GM18526 (cell line): ENCODE measurements around the gene RBM43.

ENCODE experiments used
- POLR2A ChIP-seq: IDR thresholded peaks from 3 replicates; pipeline ENCODE4 v1.6.1; 2011; ENCODE audit not compliant: insufficient read length; ENCODE audit errors: extremely low read depth

The RBM43 gene

DNA sequence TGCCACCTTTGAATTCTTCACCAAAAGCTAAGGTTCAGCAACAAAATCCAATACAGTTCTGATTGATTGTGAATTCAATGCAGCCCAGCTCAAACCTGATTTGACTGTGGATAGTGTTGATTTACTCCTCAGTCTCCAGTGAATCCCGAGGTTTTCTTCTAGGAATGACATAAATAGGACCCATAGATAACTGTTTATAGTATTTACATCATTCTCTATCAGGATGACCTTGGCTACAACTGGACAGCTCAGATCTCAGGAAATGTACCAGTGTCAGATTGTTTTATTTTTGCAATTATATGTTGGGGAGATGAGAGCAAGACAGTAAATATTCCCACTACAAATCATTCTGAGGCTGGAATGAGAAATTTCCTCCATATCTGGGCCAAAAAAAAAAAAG is 21.2 kb downstream of the RBM43 start:
- no peak for TF ChIP-seq POLR2A

DNA sequence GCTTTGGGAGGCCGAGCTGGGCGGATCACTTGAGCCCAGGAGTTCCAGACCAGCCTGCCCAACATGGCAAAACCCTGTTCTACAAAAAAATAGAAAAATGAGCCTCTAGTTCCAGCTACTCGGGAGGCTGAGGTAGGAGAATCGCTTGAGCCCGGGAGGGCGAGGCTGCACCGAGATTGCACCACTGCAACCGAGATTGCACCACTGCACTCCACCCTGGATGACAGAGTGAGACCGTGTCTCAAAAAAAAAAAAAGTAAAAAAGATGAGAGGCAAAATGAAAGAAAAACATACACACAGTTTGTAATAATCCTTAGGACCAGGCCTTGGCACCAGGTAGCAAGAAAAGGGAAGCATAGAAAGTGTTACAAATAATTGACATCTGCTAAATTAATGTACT is 22.0 kb downstream of the RBM43 start:
- TF ChIP-seq POLR2A: no peak

DNA sequence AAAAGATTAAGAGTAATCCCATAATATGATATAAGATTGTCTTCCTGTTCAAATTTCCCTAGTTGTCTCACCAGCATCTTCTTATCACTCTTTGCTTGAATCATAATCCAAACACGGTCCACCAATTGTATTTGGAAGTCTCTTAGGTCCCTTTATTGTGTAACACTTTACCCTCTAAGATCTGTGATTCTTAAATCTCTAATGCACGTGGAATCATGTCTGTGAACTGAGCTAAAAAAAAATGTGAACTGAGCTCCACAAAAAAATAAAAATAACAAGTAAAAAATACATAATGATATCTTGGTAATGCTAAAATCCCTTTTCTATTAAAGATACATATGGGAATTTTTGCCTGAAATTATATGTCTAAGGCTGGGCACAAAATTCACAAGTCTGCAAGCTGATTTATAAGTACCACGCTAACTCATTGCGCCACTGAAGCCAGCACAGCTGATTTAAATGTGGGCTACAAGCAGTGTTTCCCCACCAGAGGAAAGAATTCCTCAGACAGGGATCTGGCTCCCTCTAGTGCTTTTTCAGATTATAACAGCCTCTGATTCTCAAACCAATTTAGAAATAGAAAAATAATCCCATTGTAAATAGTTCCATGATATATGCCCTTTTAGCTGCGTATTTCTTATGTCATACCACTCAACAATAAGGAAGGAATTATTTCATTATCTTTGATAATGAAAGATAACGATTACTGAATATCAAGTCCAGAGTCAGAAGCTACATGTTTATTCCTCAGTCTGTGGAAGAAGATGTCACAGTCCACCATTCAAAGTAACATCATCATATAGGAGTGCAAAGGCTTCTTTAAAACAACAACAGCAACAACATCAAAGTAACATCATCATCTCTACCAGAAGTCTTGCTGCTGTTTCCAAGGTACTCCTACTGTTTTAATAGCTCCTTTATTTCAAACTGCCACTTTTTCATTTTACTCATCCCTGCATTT is 22.9 kb downstream of the RBM43 start:
- TF ChIP-seq POLR2A: no peak

DNA sequence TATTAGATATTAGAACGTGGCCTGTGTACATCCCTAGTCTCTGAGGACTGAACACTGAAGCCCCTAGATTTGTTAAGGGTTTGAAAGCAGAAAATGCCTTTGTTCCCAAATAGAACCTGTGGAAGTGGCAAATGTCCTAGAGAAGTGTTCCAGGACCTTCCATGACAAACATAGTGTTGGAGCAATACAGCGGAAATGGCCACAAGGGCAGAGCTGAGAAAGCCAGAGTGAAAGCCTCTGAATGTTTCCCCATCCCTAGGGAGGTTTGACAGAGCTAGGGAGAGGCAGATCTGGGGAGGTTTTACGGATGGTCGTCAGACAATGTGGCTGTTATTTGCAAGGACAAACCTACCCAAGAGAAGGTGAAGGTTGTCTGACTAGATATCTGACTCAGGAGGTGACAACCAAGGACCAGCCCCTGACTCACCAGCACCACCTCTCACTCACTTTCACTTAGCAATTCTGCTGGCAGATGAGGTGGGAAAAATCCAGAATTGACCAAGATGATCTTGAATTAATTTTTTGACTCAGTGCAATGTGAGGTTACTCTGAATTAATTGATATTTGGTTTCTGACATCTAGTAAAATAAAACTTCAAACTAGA is 24.1 kb downstream of the RBM43 start:
- TF ChIP-seq POLR2A: no peak

DNA sequence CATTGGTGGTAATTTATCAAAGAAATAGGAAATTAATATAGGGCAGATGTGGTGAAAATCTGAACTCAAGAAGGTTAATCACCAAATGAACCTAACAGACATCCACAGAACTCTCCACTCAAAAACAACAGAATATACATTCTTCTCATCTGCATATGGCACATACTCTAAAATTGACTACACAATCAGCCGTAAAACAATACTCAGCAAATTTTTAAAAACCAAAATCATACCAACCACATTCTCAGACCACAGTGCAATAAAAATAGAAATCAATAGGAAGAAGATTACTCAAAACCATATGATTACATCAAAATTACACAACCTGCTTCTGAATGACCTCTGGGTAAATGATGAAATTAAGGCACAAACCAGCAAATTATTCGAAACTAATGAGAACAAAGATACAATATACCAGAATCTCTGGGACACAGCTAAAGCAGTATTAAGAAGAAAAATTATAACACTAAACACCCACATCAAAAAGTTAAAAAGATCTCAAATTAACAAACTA is 31.0 kb downstream of the RBM43 start:
- TF ChIP-seq POLR2A: no peak

DNA sequence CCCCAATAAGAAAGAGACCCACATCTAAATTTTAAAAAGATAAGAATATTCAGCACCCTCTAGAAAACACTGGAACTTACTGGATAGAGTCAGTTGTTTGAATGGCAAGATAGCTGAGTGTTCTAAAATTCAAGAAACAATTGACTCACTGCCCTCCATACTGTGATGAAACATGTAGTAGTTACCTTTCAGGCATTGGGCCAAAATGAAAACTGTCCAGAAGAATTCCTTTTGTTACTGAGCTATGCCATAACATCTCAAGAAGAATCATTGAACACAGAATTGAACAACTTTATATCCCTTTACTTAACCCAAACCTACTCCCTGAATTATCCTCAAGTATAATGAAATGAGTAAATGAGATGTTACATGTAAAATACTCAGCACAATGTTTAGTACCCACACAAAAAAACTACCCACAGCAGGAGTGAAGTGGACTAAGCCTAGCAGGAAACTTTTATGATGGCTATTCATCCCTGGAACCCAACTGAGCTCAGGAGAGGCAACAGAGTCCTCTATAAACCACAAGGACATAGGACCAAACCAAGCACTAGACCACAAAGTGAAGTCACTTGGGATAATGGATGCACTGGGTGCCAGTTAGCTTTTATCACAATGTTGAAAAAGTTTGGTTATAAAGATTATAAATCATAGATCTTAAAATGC is 32.7 kb downstream of the RBM43 start:
- no peak for TF ChIP-seq POLR2A

DNA sequence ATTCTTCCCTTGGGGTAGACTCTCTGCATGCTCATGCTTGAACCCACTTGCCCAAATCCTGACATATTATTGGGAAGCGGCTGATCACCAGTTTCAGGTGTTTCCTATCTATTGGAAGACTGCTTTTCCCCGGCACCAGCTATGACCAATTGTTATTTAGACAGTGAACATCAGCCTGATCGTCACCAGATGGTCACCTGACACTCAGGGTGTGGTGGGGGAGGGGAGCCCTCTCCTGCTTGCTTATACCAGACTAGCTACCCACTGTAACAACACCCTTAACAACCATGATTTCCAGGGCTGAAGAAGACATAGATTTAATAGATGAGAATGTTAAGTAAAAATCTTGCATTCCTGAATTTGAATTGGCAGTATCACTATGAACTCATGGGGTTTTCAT is 44.3 kb downstream of the RBM43 start:
- TF ChIP-seq POLR2A: no peak

DNA sequence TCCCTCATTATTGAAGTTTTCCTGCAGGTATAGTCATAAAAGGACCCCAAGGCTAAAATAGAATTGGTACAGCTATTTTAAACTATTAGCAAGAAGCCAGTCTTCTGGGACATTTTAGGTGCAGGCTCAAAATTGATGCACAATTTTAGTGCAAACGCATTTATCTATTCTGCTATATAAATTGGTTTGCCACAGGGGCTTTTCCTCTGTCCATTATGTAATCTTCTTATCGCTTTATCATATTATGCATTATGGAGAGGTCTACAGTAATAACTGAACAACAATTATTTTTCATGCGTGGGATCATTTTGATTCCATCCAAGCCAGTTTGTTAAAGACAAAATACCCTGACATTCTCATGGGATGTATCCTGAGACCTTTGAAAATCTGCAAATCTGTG is 54.6 kb downstream of the RBM43 start:
- TF ChIP-seq POLR2A: no peak

DNA sequence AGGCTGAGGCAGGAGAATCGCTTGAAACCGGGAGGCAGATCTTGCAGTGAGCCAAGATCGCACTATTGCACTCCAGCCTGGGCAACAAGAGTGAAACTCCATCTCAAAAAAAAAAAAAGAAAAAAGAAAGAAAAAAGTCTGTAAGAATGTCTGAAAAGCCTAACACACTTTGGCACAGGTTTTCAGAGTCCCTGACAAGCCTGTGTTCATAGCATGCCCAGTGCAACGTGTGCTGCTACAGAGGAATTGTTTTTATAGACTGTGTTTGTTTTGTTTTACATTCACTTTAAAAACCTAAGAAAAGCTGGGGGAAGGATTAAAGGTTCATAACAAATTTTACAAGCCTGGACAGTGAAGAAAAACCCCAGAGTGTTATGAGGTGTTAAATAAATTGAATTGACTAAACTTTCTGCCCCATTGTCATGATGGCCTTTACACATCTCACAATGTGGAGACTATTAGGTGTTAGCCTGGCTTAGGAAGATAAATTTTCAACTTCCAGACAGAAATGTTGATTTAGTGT is 55.2 kb downstream of the RBM43 start:
- TF ChIP-seq POLR2A: no peak

DNA sequence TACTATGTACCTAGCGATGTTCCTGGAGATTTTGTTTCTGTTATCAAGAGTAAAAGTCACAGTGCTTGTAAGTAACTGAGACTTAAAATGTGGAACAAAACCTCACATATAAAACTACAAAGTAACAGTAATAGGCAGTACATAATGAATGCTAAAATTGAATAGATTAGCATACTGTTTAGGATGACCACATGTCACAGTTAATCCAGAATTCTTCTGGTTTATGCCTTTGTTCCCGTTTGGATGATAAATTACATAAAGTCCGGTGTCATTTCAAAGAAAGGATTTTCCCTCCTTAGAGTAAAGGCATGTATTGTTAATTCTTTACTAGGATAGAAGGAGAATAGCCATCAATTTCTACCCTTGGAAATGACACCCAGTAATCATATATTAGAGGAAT is 56.1 kb downstream of the RBM43 start:
- no peak for TF ChIP-seq POLR2A

DNA sequence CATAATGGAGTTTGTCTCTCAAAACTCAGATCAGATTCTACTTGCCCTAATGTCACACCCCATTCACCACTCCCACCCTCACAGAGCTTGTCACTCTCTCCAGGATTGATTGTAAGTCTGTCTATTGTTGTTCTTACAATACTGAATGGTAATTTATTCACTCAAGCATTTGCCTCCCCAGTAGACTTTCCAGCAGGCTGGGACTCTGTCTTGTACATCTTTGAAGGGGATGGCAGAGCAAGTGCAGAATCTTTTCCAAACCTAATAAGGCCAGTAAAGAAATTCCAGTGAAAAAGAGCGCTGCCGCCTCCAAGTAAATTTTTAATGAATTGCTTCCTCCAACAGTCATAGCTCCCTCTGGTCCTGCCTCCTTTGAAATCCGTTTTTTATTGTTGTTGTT is 56.9 kb downstream of the RBM43 start:
- TF ChIP-seq POLR2A: no peak

DNA sequence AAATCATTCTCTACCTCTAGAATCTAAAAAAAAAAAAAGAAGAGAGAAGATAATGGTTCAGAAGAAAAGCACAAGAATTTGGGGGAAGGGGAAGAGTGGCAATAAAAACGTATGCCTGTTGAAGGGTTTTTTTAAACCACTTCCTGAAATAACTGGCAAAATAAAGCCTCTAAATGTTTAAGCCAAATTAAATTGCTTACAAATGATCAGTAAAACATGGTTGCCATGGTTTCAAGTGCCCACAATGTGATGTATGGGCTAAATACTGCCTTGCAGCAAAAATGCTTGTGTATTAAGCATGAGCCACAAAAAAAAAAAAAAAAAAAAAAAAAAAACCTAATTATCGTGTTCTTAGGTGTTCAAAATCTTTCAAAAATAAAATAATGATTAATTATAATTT is 60.8 kb downstream of the RBM43 start:
- TF ChIP-seq POLR2A: no peak

DNA sequence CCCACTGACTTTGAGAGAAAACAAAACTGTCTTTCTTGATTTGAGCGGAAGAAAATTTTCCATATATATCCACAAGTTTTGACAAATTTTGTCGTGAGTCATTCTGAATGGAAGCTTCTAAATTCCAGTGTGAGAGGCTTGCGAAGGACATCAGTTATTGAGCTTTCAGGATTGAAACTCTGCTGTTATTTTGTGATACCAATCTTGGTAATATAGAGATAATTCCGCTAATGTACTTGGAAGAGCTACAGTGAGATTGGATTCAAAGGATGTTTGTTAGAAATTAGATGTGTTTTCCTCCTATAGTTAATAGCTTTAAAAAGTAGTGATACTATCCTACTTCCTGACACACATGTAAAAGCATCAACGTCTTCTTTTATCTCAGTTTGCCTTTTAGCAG is 61.4 kb downstream of the RBM43 start:
- TF ChIP-seq POLR2A: no peak

DNA sequence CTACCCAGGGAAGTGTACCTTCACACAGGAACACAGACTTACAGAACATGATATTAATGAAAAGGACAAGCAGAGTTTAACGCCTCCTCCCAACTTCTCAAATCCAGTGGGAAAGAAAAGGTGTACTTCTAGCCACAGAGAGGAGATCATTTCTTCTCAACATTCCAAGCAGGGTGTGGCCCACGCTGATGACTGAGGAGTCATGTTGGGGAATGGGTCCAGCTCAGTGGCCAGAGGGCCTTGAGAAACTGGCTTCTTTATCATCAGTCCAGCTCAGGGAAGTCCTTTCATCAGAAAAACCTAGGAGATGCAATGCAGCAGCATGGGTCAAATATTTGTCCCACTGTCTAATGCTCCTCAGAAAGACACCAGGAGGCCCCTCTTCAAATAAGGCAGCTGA is 63.0 kb downstream of the RBM43 start:
- no peak for TF ChIP-seq POLR2A
